GM21367 (cell line): ENCODE data around the gene UEVLD.

ENCODE experiments used
- ATAC-seq: cut with Tn5 transposase; IDR thresholded peaks from one replicate; pipeline ENCODE4 v1.9.1; 2021; ENCODE audit not compliant: unreplicated experiment

The UEVLD gene

GRCh38 chr11:18590571-18590970 is 2.0 kb upstream of the UEVLD start:
- no peak for ATAC-seq

DNA sequence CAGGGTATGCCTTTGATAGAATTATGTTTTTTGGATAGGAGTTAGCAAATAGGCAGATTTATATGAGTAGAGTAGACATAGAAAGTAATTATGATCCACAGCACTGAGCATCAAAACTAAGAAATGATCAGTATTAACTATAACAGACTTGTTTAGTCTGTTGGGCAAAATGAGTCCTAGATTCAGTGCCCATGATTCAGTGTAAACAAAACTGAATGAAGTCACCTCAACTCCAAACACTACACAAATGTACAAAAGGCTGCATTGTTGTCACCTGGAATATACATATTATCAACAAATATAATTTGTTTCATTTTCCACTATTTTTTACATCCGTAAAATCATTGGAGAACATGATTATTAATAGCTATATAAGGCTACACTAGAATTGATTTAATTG is 6.7 kb downstream of the UEVLD start:
- no peak for ATAC-seq

GRCh38 chr11:18580113-18580766 is 8.3 kb downstream of the UEVLD start:
- ATAC-seq = no peak

GRCh38 chr11:18578975-18579598 is 9.4 kb downstream of the UEVLD start:
- ATAC-seq = no peak

- ATAC-seq = no peak
These were observed 13.2 kb downstream of the UEVLD start for GRCh38 chr11:18575361-18575760.

- no peak for ATAC-seq
These were observed 21.5 kb downstream of the UEVLD start for GRCh38 chr11:18567081-18567480.

DNA sequence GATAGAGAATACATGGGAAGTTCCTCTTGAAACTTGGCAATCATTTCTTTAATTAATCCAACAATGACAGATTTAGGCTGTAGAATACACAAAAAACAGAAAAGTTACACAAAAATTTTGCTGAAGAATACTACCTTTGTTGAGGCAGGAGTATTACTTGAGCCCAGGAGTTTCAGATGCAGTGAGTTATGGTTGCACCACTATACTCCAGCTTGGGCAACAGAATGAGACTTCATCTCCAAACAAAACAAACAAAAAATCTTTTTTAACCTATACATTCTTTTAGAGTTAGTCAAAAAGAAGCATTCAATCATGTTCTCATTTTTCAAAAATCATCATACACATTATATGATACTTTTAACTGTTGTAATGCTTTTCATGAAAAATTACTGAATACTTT is 22.1 kb downstream of the UEVLD start:
- ATAC-seq = no peak

- no peak for ATAC-seq
These were observed 24.4 kb downstream of the UEVLD start for GRCh38 chr11:18564149-18564548.

DNA sequence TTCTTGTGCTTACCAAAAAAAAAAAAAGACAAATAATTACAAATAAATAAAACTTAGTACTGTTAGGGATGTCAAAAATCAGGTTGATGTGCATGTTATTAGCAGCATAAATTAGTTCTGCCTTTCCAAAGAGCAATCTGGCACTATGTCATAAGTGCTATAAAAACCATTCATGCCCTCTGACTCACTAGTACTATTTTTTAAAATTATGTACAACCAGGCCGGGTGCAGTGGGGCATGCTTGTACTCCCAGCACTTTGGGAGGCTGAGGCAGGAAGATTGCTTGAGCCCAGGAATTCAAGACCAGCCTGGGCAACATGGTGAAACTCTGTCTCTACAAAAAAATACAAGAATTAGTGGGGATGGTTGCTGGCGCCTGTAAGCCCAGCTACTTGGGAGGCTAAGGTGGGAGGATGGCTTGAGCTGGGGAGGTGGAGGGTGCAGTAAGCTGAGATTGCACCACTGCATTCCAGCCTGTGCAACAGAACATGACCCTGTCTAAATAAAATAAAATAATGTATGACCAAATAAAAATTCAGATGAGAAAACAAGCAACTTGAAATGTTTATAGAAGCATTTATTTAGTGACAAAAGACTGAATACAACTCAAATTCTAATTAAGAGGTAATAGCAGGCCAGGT is 25.3 kb downstream of the UEVLD start:
- ATAC-seq = no peak

DNA sequence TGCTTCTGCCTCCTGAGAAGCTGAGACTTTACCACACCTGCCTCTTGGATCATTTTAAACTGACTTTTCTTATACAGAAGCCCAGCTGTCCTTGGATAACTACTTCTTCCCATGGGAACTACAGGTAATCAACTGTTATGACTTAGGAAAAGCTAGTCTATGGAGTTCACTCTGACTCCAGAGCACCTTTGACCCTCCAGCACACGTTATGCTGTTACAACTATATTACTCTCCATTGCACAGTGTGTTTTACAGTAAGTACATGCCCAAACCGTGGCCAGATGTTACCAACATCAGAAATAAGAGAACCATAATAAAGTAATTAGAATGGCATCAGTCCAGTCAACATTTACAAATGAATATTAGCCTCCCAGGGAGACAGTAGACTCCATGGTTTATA is 40.5 kb downstream of the UEVLD start:
- ATAC-seq = no peak

DNA sequence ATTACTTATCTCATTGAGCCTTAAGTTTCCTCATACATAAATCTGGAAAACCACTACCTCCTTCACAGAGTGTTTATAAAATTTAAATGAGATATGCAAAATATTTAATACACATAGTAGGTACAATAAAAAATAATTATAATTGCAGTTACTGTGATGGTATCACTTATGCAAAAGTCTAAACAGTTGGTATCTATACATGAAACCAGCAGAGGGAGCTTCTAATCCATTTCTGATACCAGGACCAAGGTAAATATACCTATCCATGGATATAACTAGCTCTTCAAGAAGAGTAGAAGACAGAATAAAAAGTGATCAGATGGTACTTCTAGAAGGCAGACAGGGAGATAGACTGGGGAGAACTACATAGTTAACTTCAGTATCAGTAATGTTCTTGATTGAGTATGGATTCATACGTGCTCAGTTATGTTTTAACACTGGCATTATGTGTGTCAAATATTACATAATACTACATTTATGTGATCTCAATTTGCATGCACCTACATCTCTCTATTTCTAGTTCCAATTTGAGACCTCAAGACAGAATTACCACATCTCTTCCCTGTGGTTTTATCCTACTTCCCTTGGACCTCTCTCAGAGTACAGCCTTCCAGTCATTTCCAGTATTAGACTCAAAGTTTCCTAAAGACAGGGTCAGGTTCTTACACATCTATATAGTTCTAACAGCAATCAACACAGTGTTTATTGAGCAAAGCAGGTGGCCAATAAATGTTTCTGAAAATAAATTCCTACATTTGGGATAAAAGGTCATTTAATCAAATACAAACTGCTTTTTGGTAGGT is 48.1 kb downstream of the UEVLD start:
- no peak for ATAC-seq

DNA sequence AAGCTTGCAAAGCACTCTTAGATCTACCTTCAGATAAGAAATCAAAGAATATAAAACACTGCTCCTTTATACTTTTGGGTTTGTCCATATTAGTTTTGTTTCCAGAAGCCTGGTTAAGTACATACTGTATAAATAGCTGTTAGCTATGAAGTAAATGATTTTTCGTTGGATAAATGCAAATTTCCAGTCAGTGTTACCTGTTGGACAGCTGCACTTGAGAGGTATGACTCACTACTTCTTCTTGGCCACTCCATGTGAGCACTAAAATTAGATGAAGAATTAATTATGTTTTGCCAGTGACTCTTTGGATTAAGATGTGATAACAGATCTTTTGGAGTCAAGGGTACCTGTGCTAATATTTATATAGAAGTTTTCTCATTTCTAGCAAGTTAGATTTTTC is 52.3 kb downstream of the UEVLD start:
- no peak for ATAC-seq

DNA sequence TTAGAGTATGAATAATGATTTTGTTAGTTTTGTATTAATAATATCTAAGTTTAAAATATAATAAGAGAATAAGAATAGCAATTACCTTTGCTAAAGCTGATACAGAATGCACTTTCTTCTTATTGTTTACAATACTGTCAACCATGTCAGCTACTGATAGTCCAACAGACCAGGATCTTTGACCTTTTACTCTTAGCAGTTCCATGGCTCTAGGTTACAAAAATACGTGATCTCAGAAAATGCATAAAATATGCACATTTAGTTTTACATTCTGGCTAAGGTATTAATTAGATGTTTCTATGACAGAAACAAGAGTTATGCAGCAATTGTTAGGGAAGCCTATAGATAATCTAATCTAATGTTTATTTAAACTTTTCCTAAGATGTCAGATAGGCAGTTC is 54.3 kb downstream of the UEVLD start:
- no peak for ATAC-seq

- ATAC-seq = no peak
These were observed 55.2 kb downstream of the UEVLD start for GRCh38 chr11:18533365-18533764.

GRCh38 chr11:18527512-18527911 is 61.0 kb downstream of the UEVLD start:
- no peak for ATAC-seq

DNA sequence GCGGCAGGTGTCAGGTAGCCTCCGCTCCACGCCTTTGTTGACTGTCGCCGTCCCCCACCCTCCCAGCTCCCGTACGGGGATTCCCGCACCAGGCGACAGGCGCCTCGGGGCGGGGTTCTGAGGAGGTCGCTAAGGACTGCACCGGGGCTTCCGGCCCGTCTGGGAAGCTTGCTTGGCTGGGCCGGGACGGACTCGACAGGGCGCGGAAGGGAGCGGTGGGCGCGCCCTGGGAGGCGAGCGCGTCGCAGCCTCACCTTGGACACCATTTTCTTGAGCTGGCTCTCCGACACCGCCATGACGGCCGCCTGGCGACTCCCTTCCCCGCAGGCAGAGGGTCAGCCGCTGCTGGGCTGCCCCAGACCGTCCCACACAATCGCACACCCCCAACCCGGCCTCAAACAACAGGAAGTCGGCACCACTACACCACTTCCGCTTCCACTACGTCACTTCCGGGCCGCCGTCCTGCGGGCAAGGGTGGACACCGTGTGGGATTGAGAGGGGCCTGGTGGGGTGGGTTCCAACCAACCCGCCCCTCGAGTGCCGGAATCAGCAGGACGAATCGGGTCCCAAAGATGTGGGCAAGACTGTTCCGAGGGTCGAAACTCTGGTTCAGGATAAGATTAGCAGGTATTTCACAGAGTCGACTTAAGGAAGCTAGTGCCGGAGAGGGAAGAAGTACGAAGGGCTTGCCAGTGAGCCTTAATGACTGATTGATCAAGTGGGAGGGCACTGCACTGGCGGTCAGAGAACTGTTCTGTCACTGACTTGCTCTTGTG is 61.8 kb downstream of the UEVLD start, which contains the start of gene TSG101:
TSS of gene TSG101 (minus strand) at position 422 of the 776 bp plus-strand sequence. CDS start at position 296, 126 bp downstream.
- peak; percentile 90 for ATAC-seq

DNA sequence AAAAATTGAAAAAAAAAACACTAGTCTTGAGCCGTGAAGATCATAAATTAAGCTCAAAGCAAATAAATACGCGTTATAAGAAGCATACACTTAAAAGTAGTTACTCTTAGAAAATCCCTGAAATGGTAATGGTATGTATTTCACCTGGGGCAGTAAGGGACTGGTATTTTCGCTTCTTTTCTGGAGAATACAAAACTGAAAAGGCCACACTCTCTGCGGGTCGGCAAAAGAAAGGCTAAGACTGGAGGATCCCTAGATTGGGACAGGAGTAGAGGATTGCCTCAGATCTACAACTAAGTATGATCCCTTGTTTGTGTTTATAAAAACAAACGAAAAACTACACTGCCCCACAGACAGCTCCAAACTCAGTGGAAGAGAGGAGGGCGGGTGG is 62.4 kb downstream of the UEVLD start:
- ATAC-seq = no peak

DNA sequence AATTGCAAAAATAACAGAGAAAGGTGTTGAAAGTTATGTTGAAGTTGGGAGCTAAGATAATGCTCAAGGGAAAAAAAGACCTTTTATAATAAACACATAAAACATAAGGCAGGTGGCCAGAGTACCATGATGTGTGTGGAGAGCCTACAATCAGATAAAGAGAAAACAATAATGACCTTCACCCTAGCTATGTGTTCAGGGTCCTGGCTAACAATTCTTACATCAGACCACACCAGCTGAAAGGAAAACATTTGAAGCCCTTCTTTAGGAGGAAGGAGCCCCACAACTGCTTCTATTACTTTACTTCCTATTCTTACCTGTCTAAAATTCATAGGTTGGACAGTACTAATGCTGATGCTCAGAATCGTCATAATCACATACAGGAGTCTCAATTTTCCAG is 64.3 kb downstream of the UEVLD start:
- no peak for ATAC-seq

GRCh38 chr11:18523084-18523483 is 65.5 kb downstream of the UEVLD start:
- no peak for ATAC-seq

- no peak for ATAC-seq
These were observed 66.1 kb downstream of the UEVLD start for GRCh38 chr11:18522388-18522787.

DNA sequence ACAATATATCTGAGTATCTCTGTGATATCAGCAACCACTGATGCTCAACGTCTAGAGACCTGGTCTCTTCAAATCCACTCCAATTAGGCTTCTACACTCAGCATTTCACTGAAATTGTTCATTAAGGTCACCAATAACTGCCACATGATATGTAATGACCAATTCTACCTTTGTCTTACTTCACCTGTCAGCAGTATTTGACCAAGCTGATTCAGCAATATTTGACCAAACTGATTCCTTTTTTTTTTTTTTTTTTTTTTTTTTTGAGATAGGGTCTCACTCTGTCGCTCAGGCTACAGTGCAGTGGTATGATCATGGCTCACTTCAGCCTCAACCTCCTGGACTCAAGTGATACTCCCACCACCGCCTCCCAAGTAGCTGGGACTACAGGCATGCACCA is 67.4 kb downstream of the UEVLD start:
- ATAC-seq = no peak
